Measurements from ENCODE around the gene EFCAB14.
"Not testable (repeated sequence)": the region's sequence is repeated elsewhere in the genome, so short reads cannot be mapped to it uniquely, and the experiment has no call there.

EFCAB14 gene

GRCh38 chr1:46665983-46666382 lies 52.9 kb downstream of the EFCAB14 start:
- DNase-seq, result no peak
- in situ Hi-C loops (cut with MboI; ENCODE audit: low pct_unique_long_range_greater_than_20kb, low sequenced_read_pairs), result no loop called here

- DNase-seq; in situ Hi-C loops (cut with MboI; ENCODE audit: low pct_unique_long_range_greater_than_20kb, low sequenced_read_pairs): not testable (repeated sequence)
Observed at GRCh38 chr1:46662919-46663318, 56.0 kb downstream of the EFCAB14 start.

- DNase-seq; in situ Hi-C loops (cut with MboI; ENCODE audit: low pct_unique_long_range_greater_than_20kb, low sequenced_read_pairs): not testable (repeated sequence)
Observed at GRCh38 chr1:46660116-46660515, 58.8 kb downstream of the EFCAB14 start.

DNA sequence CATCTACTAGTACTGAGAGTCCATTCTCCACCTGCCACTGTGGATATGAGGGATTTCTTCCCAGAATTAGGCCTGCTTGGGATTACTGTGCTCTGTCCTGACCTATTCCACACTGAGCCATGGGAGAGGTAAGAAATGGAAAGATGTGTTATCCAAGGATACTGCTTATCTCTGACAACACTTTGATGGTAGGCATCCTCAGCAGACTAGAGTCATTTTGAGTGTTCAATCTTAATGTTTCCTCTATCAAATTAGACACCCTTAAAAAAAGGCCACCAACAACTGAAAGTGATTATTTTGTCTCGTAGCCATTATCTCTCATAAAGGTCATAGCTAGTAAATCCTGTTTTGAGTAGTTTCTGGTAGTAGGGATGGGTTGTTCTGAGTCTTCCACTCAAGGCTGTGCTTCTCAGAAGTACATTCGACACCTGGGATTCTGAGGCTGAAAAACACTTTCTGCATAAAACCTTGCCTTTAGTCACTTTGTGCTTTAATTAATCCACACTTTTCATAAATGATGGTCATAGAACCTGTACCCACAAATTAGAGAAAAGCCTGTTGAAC lies 59.5 kb downstream of the EFCAB14 start:
- no peak for DNase-seq
- in situ Hi-C loops (cut with MboI; ENCODE audit: low pct_unique_long_range_greater_than_20kb, low sequenced_read_pairs), result no loop called here

DNA sequence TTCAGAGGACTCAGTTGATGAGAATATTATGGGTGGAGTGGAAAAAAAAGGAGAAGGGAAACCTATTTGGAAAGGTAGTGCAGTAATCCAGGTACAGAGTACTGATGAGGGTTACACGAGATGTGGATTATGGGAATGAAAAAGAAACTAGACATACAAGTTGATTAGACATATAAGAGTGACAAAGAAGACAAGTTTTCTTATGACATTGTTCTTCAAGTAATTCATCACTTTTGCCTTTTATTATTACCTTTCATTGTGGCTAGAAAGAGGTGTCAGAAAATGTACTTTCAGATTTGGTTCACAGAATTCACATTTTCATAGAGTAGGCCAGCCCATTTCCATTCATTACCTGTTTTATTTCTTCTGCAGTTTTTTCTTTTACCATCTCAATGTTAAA lies 61.1 kb downstream of the EFCAB14 start:
- DNase-seq, result no peak
- in situ Hi-C loops (cut with MboI; ENCODE audit: low pct_unique_long_range_greater_than_20kb, low sequenced_read_pairs), result no loop called here

DNA sequence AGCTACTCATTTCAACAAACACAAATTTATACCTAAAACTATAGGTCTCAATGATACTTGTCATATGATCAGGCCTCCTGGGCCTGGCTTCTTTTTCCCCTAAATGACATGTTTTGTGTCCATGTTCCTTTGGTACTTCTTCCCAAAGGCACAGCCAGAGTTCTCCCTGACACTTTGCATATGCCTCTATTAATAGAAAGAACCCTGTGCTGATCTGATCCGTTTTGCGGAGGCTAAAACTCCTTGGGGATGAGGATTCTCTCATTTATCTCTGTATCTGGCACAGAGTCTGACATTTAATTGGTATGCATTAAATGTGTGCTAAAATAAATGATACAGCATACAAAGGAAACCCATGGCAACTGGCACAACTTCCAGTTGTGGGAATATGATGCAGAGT lies 62.3 kb downstream of the EFCAB14 start:
- in situ Hi-C loops (cut with MboI; ENCODE audit: low pct_unique_long_range_greater_than_20kb, low sequenced_read_pairs), result no loop called here

GRCh38 chr1:46655848-46656247 lies 63.1 kb downstream of the EFCAB14 start:
- no peak for DNase-seq
- in situ Hi-C loops (cut with MboI; ENCODE audit: low pct_unique_long_range_greater_than_20kb, low sequenced_read_pairs), result no loop called here

More for the DNA sequence above, 62.3 kb downstream of the EFCAB14 start:
- no peak for DNase-seq

GRCh38 chr1:46654698-46655097 lies 64.2 kb downstream of the EFCAB14 start:
- in situ Hi-C loops (cut with MboI; ENCODE audit: low pct_unique_long_range_greater_than_20kb, low sequenced_read_pairs); DNase-seq: not testable (repeated sequence)

DNA sequence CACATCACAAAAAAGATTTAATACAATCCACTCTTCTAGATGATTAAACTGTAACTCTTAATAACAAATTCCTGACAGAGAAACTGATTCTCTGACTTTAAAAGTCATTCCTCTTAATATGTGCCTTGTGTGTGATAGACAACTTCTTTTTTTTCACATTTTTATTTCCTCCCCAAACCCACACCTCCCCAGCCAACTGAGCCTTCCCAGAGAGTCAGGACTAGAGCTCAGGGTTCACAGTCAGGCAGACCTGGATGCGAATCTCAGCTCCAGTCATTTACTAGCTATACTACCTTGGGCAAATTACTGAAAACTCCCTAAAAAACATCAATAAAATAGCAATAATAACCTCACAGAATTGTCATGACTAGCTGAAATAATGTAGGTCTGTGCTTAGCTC lies 64.9 kb downstream of the EFCAB14 start:
- DNase-seq, result no peak
- in situ Hi-C loops (cut with MboI; ENCODE audit: low pct_unique_long_range_greater_than_20kb, low sequenced_read_pairs), result no loop called here

- DNase-seq, result no peak
Observed at GRCh38 chr1:46653405-46653958, 65.4 kb downstream of the EFCAB14 start.

DNA sequence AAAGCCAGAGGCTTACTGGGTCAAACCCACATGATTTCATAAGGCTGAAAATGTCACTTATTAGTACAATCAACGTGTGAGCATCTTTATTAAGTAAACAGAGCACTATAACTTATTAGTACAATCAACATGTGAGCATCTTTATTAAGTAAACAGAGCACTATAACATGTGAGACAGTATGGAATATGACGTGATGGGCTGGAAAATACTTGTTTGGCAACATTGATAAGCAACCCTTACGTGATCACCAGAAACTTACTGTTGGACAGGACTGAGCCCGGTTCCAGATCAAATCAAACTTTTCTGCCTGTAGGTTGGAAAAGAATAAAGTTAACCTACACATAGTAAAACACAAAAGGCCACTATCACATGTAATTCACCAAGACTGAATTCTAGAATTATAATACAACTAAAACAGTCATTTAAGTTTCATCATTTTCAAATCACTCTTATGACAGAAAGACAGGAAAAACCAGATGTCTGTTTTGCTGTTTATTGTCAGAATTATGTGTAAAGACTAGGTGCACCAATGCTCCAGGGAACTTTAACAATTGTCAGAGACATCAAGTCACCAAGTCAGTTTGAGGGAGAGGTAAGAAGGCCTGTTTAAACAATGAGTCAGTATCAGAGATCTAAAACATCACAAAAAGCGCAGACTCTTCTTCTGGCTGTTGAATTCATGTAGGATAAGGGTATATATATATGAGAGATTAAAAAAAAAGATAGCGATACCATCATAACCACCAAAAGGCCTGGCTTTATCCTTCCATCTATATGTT lies 66.4 kb downstream of the EFCAB14 start:
- in situ Hi-C loops (cut with MboI; ENCODE audit: low pct_unique_long_range_greater_than_20kb, low sequenced_read_pairs), result no loop called here
- DNase-seq, result no peak

More at GRCh38 chr1:46653405-46653958, 65.4 kb downstream of the EFCAB14 start:
- in situ Hi-C loops (cut with MboI; ENCODE audit: low pct_unique_long_range_greater_than_20kb, low sequenced_read_pairs), result no loop called here

GRCh38 chr1:46651152-46651551 lies 67.8 kb downstream of the EFCAB14 start:
- in situ Hi-C loops (cut with MboI; ENCODE audit: low pct_unique_long_range_greater_than_20kb, low sequenced_read_pairs); DNase-seq: not testable (repeated sequence)

DNA sequence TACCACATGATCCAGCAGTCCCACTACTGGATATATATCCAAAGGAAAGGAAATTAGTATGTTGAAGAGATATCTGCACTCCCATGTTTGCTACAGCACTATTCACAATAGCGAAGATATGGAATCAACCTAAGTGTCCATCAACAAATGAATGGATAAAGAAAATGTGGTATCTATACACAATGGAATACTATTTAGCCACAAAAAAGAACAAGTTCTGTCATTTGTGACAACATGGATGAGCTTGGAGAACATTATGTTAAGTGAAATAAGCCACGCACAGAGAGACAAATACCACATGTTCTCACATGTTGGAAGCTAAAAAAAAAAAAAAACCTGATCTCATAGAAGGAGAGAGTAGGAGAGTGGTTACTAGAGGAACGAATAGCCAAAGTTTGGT lies 68.4 kb downstream of the EFCAB14 start:
- no peak for DNase-seq
- in situ Hi-C loops (cut with MboI; ENCODE audit: low pct_unique_long_range_greater_than_20kb, low sequenced_read_pairs), result no loop called here

DNA sequence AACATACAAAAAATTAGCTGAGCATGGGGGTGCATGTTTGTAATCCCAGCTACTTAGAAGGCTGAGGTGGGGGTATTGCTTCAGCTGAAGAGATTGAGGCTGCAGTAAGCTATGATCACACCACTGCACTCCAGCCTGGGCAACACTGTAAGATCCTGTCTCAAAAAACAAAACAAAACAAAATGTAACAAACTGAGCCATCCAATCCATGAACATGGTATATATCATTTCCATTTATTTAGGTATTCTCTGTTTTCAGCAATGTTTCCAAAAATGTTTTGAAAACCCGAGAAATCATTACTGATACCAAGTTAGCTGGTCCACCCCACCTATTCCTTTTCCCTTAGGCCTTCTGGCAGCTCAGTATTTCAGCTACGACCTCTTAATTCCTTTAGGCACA lies 69.2 kb downstream of the EFCAB14 start:
- DNase-seq, result no peak
- in situ Hi-C loops (cut with MboI; ENCODE audit: low pct_unique_long_range_greater_than_20kb, low sequenced_read_pairs), result no loop called here

- in situ Hi-C loops (cut with MboI; ENCODE audit: low pct_unique_long_range_greater_than_20kb, low sequenced_read_pairs), result no loop called here
- no peak for DNase-seq
Observed at GRCh38 chr1:46647611-46648010, 71.3 kb downstream of the EFCAB14 start.

- no peak for DNase-seq
- in situ Hi-C loops (cut with MboI; ENCODE audit: low pct_unique_long_range_greater_than_20kb, low sequenced_read_pairs), result no loop called here
Observed at GRCh38 chr1:46646844-46647243, 72.1 kb downstream of the EFCAB14 start.

GRCh38 chr1:46646331-46646730 lies 72.6 kb downstream of the EFCAB14 start:
- DNase-seq, result no peak
- in situ Hi-C loops (cut with MboI; ENCODE audit: low pct_unique_long_range_greater_than_20kb, low sequenced_read_pairs), result no loop called here

- in situ Hi-C loops (cut with MboI; ENCODE audit: low pct_unique_long_range_greater_than_20kb, low sequenced_read_pairs), result no loop called here
- no peak for DNase-seq
Observed at GRCh38 chr1:46645815-46646214, 73.1 kb downstream of the EFCAB14 start.

GRCh38 chr1:46643368-46643775 lies 75.5 kb downstream of the EFCAB14 start:
- in situ Hi-C loops (cut with MboI; ENCODE audit: low pct_unique_long_range_greater_than_20kb, low sequenced_read_pairs), result no loop called here
- DNase-seq, result no peak

DNA sequence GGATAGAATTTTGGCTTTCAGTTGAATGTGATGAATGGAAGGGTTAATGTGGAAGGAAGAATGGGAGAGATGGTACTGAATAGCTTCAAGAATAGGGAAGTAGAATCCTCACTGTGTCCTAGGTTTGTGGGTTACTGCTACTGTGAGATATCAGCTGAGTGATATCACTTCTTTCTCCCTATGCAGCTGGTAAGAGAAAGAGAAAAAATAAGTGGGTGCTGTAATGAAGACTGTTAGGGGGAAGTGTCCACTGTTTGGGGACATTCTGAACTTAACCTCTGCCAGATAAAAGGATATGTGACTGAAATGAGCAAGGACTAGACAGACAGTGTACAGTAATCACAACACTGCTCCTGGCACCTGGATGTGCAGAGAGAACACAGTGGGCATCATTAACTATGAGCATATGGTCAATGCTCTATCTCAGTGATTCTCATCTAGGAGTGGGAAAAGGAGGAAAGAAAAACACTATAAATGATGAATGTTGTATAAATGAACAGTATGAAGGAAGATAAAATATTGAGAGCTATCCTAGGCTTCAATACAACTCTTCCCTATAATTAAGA lies 76.7 kb downstream of the EFCAB14 start:
- DNase-seq, result peak; percentile 14
- in situ Hi-C loops (cut with MboI; ENCODE audit: low pct_unique_long_range_greater_than_20kb, low sequenced_read_pairs), result no loop called here
